Spleen (tissue), 7 donors: ENCODE data around the gene PEX14.

ENCODE experiments used
- CTCF ChIP-seq, 11 experiments: fragments of 200-600 bp in 7 of 11; fragments of 450-650 bp in 4 of 11; sonication (generic) in 4 of 11; IDR thresholded peaks in 8 of 11; conservative IDR thresholded peaks in 3 of 11; 1 replicate in 7 of 11; 2 replicates in 4 of 11; pipeline versions ENCODE4 v1.4.0 to v1.8.0; 2016 to 2021; ENCODE audit warnings: antibody characterized with exemption in 11 of 11, inconsistent platforms in 4 of 11, mild to moderate bottlenecking in 1 of 11
- POLR2A ChIP-seq, 3 donors: fragments of 450-650 bp; IDR thresholded peaks; one replicate each; pipeline ENCODE4 v1.5.1; 2017; ENCODE audit warnings: antibody characterized with exemption in 3 of 3, mild to moderate bottlenecking in 1 of 3
- donor health status: DM: no; HTN: no; CAD: no; lungs with moderate emphysema.
- donor health status: DM: no; HTN: no; CAD: no.
- donor health status: DM: no; HTN: no; CAD: no.

- no peak for TF ChIP-seq CTCF (IDR thresholded peaks at IDR 0.05 in 8 of 11, conservative IDR thresholded peaks at IDR 0.05 in 3 of 11)
- TF ChIP-seq POLR2A (IDR thresholded peaks at IDR 0.05), result no peak
Observed at GRCh38 chr1:10637400-10637799, 162.7 kb downstream of the PEX14 start.
